HTERT RPE-1 (cell line): ENCODE data around the gene LPCAT3.

ENCODE experiments used
- in situ Hi-C: fragments of 300-500 bp; cut with MboI; formaldehyde crosslinking; loops from 4 replicates; pipeline ENCODE4 v1.14.3; 2020; ENCODE audit warnings: low sequenced_read_pairs

The LPCAT3 gene

DNA sequence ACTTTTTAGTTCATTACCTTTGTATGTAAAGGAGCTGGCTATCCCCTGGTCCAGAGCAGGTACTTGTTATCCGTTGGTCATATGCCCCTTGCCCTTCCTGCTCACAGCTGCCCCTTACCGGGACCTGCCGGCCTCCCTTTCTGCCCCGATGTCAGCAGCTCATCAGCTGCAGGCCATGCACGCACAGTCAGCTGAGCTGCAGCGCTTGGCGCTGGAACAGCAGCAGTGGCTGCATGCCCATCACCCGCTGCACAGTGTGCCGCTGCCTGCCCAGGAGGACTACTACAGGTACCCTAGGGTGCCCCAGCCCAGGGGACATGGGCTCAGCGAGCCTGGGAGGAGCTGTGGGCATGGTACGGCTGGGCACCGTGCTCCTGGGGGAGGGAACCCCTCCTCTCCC, 77.0 kb downstream of the LPCAT3 start:
- in situ Hi-C loops = no loop called here

DNA sequence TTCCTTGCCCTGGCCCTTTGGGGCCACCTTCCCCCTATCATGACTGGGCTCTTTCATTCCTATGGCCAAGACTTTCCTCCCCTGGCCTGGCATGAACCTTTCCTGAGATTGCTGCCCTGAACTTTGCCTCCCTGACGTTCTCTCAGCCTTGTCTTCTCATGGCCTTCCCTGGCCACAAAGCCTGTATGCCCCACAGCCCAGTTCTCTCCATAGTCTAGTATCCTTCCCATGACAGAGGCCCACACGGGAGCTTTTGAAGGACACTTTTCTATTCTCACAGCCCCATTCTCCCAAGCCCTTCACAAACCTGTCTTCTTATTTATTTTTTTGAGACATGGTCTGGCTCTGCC, 79.1 kb downstream of the LPCAT3 start:
- in situ Hi-C loops = no loop called here

DNA sequence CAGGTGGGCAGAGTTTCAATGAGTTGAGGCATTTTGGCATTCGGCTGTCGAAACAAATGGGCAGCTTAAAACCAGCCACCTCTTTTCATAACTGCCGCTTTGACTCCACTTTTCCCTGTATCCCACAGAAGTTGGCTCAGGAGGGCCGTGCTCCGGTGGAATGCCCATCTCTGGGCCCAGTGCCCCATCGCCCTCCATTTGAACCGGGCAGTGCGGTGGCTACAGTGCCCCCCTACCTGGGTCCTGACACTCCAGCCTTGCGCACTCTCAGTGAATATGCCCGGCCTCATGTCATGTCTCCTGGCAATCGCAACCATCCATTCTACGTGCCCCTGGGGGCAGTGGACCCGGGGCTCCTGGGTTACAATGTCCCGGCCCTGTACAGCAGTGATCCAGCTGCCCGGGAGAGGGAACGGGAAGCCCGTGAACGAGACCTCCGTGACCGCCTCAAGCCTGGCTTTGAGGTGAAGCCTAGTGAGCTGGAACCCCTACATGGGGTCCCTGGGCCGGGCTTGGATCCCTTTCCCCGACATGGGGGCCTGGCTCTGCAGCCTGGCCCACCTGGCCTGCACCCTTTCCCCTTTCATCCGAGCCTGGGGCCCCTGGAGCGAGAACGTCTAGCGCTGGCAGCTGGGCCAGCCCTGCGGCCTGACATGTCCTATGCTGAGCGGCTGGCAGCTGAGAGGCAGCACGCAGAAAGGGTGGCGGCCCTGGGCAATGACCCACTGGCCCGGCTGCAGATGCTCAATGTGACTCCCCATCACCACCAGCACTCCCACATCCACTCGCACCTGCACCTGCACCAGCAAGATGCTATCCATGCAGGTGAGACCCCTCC, 79.7 kb downstream of the LPCAT3 start:
- in situ Hi-C loops = no loop called here

DNA sequence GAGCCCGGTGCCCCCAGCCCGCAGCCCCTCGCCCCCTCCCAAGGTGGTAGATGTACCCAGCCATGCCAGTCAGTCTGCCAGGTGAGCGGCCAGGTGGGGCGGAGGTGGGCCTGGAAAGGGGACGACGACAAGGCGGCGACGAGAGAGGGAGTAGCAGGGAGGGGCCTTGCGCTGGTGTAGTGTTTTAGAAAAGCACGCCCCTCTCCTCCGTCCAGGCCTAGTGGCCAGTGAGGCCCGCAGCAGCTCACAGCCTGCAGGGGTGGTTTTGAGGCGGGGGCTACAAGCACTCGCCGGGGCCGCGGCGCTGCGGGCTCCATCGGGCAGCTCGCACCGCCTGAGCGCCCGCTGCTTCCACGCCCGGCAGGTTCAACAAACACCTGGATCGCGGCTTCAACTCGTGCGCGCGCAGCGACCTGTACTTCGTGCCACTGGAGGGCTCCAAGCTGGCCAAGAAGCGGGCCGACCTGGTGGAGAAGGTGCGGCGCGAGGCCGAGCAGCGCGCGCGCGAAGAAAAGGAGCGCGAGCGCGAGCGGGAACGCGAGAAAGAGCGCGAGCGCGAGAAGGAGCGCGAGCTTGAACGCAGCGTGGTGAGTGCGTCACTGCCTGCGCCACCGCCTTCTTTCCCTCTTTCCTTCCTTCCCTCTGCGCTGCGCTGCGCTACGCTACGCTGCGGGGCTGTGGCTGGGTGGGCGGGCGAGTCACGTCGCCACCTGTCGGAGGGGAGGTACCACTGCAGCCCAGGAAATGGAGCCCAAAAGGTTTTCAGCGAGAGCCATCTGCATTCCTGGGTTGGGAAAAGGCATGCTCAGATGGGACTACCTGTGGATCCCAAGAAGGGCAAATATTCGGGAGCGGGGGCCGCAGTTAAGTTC, 80.6 kb downstream of the LPCAT3 start:
- in situ Hi-C loops = no loop called here

DNA sequence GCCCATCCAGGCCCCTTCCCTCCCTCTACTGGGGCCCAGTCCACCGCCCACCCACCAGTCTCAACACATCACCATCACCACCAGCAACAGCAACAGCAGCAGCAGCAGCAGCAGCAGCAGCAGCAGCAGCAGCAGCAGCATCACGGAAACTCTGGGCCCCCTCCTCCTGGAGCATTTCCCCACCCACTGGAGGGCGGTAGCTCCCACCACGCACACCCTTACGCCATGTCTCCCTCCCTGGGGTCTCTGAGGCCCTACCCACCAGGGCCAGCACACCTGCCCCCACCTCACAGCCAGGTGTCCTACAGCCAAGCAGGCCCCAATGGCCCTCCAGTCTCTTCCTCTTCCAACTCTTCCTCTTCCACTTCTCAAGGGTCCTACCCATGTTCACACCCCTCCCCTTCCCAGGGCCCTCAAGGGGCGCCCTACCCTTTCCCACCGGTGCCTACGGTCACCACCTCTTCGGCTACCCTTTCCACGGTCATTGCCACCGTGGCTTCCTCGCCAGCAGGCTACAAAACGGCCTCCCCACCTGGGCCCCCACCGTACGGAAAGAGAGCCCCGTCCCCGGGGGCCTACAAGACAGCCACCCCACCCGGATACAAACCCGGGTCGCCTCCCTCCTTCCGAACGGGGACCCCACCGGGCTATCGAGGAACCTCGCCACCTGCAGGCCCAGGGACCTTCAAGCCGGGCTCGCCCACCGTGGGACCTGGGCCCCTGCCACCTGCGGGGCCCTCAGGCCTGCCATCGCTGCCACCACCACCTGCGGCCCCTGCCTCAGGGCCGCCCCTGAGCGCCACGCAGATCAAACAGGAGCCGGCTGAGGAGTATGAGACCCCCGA, 81.4 kb downstream of the LPCAT3 start:
- in situ Hi-C loops = no loop called here

DNA sequence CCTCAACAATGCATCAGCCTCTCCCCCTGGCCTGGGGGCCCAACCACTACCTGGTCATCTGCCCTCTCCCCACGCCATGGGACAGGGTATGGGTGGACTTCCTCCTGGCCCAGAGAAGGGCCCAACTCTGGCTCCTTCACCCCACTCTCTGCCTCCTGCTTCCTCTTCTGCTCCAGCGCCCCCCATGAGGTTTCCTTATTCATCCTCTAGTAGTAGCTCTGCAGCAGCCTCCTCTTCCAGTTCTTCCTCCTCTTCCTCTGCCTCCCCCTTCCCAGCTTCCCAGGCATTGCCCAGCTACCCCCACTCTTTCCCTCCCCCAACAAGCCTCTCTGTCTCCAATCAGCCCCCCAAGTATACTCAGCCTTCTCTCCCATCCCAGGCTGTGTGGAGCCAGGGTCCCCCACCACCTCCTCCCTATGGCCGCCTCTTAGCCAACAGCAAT, 82.1 kb downstream of the LPCAT3 start:
- in situ Hi-C loops = no loop called here

DNA sequence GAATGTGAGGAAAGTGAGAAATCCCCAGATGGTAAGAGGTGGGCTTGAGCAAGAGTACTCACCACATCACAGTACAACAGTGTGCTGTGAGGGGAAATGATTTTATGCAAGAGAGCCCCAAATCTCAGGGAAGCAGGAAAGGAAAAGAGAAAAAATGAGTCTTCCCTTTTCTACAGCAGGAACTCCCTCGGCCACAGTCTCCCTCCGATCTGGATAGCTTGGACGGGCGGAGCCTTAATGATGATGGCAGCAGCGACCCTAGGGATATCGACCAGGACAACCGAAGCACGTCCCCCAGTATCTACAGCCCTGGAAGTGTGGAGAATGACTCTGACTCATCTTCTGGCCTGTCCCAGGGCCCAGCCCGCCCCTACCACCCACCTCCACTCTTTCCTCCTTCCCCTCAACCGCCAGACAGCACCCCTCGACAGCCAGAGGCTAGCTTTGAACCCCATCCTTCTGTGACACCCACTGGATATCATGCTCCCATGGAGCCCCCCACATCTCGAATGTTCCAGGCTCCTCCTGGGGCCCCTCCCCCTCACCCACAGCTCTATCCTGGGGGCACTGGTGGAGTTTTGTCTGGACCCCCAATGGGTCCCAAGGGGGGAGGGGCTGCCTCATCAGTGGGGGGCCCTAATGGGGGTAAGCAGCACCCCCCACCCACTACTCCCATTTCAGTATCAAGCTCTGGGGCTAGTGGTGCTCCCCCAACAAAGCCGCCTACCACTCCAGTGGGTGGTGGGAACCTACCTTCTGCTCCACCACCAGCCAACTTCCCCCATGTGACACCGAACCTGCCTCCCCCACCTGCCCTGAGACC, 82.7 kb downstream of the LPCAT3 start:
- in situ Hi-C loops = no loop called here

DNA sequence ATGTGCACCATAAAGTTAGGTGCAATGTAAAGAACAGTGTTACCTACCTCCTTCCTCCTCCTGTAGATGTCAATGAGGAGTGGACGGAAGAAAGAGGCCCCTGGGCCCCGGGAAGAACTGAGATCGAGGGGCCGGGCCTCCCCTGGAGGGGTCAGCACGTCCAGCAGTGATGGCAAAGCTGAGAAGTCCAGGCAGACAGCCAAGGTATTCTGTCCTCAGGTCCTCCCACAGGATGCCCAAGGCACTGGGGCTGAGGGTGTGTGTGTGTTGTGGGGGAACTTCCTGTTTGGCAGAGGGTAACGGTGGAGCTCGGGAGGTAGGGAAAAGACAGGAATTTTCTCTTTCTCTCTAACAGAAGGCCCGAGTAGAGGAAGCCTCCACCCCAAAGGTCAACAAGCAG, 84.2 kb downstream of the LPCAT3 start:
- in situ Hi-C loops = no loop called here

DNA sequence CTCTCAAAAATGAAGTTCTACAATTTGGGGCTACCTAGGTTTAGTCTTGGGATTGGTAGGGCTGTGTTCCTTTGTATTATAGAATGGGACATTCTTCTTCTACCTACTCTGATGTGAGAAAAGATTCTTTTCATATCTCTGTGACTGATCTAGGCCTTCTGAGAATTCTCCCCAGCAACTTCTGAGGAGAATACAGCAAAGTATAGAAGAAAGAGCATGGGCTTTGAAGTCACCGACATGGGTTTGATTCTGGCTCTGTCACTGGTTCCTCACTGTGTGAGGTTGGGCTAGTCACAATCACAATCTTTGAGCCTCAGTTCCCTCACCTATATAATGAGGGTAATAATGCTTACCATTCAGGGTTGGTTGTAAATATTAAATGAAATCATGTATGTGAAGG, 85.5 kb downstream of the LPCAT3 start:
- in situ Hi-C loops = no loop called here

DNA sequence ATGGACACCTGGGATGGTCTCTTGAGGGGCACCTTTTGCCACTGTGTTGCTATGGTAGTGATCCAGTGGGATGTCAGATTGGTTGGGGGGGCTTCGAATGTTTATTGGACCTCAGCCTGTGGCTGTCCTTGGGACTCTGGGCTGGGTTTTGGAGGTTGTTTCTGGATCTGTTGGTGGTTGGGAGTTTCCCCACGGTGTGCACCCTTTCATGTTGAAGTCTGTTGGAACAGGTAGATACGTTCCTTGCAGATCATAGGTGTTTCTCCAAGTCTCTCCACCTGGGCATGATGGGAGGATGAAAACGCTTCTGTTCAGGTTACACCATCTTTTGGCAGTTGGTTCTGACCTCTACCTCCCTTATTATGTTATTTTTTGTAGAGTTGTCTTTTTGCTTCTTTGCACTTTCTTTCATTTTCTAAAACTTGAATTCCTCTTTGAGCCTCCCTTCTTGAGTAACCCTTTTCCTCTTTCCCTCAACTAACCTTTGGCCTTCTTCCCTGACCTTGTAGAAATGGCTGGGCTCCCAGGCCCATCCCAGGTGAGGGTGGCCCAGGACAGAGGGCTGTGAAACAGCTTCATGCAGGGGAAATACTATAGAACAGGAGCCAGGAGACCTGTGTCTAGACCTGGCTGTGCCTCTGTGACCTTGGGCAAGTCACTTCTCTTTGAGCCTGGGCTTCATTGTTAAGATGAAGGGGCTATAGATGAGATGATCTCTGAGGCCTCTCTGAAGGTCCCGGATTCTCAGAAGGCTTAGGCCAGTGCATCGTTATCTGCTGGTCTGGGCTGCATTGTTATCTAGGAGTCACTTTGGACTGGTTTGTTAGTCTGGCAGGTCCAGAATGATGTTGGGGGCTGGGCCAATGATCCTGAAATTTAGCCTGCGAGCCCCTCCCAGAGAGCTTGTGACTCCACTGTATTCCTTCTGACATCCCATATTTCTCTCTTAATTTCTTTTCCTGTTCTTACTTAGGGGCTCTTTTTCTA, 88.5 kb downstream of the LPCAT3 start:
- in situ Hi-C loops = no loop called here

DNA sequence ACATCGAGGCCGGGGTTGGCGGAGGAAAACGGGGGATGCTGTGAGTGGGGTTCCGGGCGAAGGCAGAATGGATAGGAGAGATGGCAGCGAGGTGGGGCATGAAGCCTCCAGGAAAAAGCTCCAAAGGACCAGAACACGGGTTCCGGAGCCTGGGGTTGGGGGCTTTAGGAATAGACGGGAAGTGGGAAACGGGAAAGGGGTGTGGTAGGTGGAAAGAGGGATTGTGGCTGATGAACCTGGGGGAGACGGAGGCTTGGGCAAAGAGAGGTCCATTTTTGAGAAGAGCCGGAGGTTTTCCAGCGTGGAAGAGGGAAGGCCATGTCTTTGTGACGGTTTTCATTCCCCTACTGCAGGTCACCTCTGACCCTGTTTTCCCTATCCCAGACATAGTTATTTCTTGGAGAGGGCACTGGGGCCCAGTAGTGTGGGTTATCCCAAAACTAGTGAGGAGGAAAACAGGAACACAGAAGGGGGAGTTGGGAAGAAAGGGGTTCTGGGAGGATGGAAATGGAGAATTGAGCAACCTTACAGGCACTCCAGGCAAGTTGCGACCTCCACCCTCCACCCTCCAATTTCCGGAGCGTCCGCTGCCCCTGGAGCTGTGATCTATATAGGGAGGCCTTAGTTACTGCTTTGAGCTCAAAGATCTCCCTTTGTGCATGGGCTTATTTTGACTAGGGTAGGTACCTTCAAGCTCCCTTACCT, 89.4 kb downstream of the LPCAT3 start:
- in situ Hi-C loops = no loop called here

DNA sequence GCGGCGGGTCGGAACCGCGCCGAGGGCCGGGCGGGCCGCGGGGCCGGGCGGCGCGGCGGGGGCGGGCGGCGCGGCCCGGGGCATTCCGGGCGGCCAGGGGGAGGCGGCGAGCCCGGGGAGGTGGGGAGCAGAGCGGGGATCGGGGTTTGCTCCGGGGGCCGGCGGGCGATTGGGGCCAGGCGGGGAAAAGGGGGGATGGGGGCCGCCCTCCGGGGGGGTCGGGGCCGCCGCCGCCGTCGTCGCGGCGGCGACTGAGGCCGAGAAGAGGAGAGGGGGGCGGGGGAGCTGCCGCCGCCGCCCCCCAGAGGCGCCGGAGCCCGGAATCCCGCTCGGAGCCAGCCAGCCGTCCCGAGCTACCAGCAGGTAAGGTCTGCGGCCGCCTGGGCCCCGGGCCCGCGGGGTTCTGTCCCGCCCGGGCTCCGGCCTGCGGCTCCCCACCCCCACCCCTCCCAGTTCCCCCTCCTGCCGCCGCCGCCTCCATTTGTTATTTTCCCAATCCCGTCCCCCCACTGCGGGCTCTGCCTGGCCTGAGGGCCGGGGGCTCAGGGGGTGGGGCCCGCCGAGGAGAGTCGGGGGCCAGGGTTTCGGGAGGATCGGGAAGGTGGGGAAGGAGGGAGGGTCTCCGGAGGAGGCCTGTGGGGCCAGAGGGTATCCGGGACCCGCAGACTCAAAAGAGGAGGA, 90.1 kb downstream of the LPCAT3 start:
- in situ Hi-C loops = no loop called here

DNA sequence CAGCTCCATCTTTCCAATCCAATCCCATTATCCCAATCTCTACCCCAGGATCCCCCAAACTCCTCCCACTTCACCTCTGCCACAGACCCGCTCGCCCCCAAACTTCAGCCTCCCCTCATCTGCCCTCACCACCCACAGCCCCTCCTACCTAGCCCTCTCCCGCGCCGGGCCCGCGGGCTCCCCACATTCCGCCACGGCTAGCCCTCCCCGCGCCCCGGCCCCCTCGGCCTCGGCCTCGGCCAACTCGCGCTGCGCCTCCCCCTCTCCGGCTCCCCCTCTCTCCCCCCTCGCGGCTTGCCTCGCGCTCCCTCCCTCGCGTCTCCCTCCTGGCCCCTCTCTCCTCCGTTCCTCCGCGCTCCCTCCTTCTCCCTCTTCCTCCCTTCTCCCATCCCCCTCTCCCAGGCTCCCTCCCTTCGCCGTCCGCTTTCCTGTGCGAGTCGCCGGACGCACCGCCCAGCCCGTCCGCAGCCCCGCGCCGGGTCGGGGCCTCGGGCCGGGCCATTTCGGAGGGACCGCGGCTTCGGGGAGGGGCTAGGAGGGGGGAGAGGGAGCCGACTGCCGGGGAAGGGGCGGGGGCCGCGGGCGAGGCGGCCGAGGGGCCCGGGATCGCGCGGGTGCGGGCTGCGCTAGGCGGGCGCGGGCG, 90.8 kb downstream of the LPCAT3 start, which contains the start of gene ATN1:
ATN1 (plus strand) TSS at position 581 of the 643 bp plus-strand sequence. CDS start 6,043 bp downstream, outside the sequence.
- in situ Hi-C loops = no loop called here
